Hepatocyte (in vitro differentiated cells): ENCODE data around the gene CHEK1.

ENCODE experiments used
- CTCF ChIP-seq: fragments of 200-600 bp; sonication (generic); IDR thresholded peaks from 2 replicates; pipeline ENCODE4 v1.5.1; 2016; ENCODE audit warnings: antibody characterized with exemption, mild to moderate bottlenecking; ENCODE audit not compliant: poor library complexity
- EZH2 ChIP-seq: fragments of 200-600 bp; sonication (generic); IDR thresholded peaks from 2 replicates; pipeline ENCODE4 v1.6.1; 2016; ENCODE audit warnings: antibody characterized with exemption, mild to moderate bottlenecking, borderline replicate concordance
- EZH2phosphoT487 ChIP-seq: fragments of 200-600 bp; sonication (generic); IDR thresholded peaks from one replicate; pipeline ENCODE4 v1.6.1; 2018; ENCODE audit warnings: antibody characterized with exemption, mild to moderate bottlenecking, low read depth, moderate library complexity; ENCODE audit not compliant: unreplicated experiment, severe bottlenecking

- no peak for TF ChIP-seq CTCF
- no peak for TF ChIP-seq EZH2phosphoT487
- no peak for TF ChIP-seq EZH2
Measured at GRCh38 chr11:125680747-125681146, 55.8 kb downstream of the CHEK1 start, which contains the start of gene ACRV1.
